ENCODE data around the gene DCAF10.

- TF ChIP-seq CTCF (conservative IDR thresholded peaks at IDR 0.05; ENCODE audit: low read length), result peak; percentile 54
- no peak for TF ChIP-seq EZH2phosphoT487 (IDR thresholded peaks at IDR 0.05; ENCODE audit: borderline replicate concordance, low read depth, low read length)
These were observed 58.4 kb downstream of the DCAF10 start for GRCh38 chr9:37859043-37859442.

Measured in OCI-LY7 (cell line).